ELF-1 (cell line): ENCODE measurements around the gene PDLIM7.
A peak's percentile ranks its signal among the peaks of the same experiment; 100 is the strongest.

ENCODE experiments used
- DNase-seq: peaks from one replicate; pipeline ENCODE4 v3.0.0-alpha.2; 2016; ENCODE audit warnings: low read depth, low spot score

Gene PDLIM7

GRCh38 chr5:177458912-177459350 lies 38.5 kb downstream of the PDLIM7 start:
- no peak for DNase-seq

GRCh38 chr5:177457852-177458681 lies 39.3 kb downstream of the PDLIM7 start:
- no peak for DNase-seq

GRCh38 chr5:177456976-177457851 lies 40.2 kb downstream of the PDLIM7 start:
- DNase-seq: peak; percentile 99

GRCh38 chr5:177456591-177456964 lies 40.8 kb downstream of the PDLIM7 start:
- DNase-seq: no peak

GRCh38 chr5:177455661-177456590 lies 41.5 kb downstream of the PDLIM7 start:
- peak; percentile 92 for DNase-seq

GRCh38 chr5:177455036-177455660 lies 42.3 kb downstream of the PDLIM7 start:
- peak; percentile 92 for DNase-seq

- peak; percentile 97 for DNase-seq
Measured at GRCh38 chr5:177454397-177455035, 42.9 kb downstream of the PDLIM7 start.

- no peak for DNase-seq
Measured at GRCh38 chr5:177453852-177454396, 43.5 kb downstream of the PDLIM7 start.

- peak; percentile 74 for DNase-seq
Measured at GRCh38 chr5:177452688-177453638, 44.4 kb downstream of the PDLIM7 start.

GRCh38 chr5:177450667-177451424 lies 46.6 kb downstream of the PDLIM7 start:
- DNase-seq: no peak

- DNase-seq: no peak
Measured at GRCh38 chr5:177449140-177450061, 48.0 kb downstream of the PDLIM7 start.

- no peak for DNase-seq
Measured at GRCh38 chr5:177448244-177448950, 49.0 kb downstream of the PDLIM7 start.

- peak; percentile 74 for DNase-seq
Measured at GRCh38 chr5:177447611-177448243, 49.7 kb downstream of the PDLIM7 start.

GRCh38 chr5:177447066-177447610 lies 50.3 kb downstream of the PDLIM7 start:
- DNase-seq: no peak

GRCh38 chr5:177446200-177447065 lies 51.0 kb downstream of the PDLIM7 start, which contains the start of gene PRR7:
Gene PRR7 (plus strand): TSS chr5:177446814. CDS start chr5:177455068, 8,254 bp downstream.
- DNase-seq: peak; percentile 61
